NCI-H345 (cell line): ENCODE measurements around the gene VIPR2.

Experiments
- DNase-seq: peaks from one replicate; lab custom pipeline; 2025; lab: John Stamatoyannopoulos, UW

Gene VIPR2

GRCh38 chr7:159064816-159065510, 79.7 kb downstream of the VIPR2 start:
- no peak for DNase-seq

GRCh38 chr7:159064121-159064815, 80.4 kb downstream of the VIPR2 start:
- DNase-seq, result no peak

GRCh38 chr7:159063046-159063840, 81.4 kb downstream of the VIPR2 start:
- DNase-seq, result no peak

- no peak for DNase-seq
Observed at GRCh38 chr7:159062569-159062968, 82.1 kb downstream of the VIPR2 start.

- no peak for DNase-seq
Observed at GRCh38 chr7:159061674-159062212, 82.9 kb downstream of the VIPR2 start.

- DNase-seq, result no peak
Observed at GRCh38 chr7:159061209-159061608, 83.5 kb downstream of the VIPR2 start.

- DNase-seq, result no peak
Observed at GRCh38 chr7:159060440-159060839, 84.2 kb downstream of the VIPR2 start.

GRCh38 chr7:159059629-159060028, 85.0 kb downstream of the VIPR2 start:
- DNase-seq, result no peak

- DNase-seq, result no peak
Observed at GRCh38 chr7:159057647-159058046, 87.0 kb downstream of the VIPR2 start.

- no peak for DNase-seq
Observed at GRCh38 chr7:159056737-159057136, 87.9 kb downstream of the VIPR2 start.

- DNase-seq, result no peak
Observed at GRCh38 chr7:159051916-159052315, 92.8 kb downstream of the VIPR2 start.

- DNase-seq, result no peak
Observed at GRCh38 chr7:159050704-159051103, 94.0 kb downstream of the VIPR2 start.

GRCh38 chr7:159049266-159050025, 95.2 kb downstream of the VIPR2 start:
- DNase-seq, result no peak

GRCh38 chr7:159048656-159049055, 96.0 kb downstream of the VIPR2 start:
- no peak for DNase-seq

GRCh38 chr7:159047536-159047935, 97.1 kb downstream of the VIPR2 start:
- DNase-seq, result no peak

- no peak for DNase-seq
Observed at GRCh38 chr7:159046300-159046699, 98.4 kb downstream of the VIPR2 start.

- DNase-seq, result no peak
Observed at GRCh38 chr7:159045839-159046238, 98.8 kb downstream of the VIPR2 start.

GRCh38 chr7:159042581-159043101, 102.0 kb downstream of the VIPR2 start:
- no peak for DNase-seq

- no peak for DNase-seq
Observed at GRCh38 chr7:159042103-159042502, 102.6 kb downstream of the VIPR2 start.

- DNase-seq, result no peak
Observed at GRCh38 chr7:159040912-159041711, 103.6 kb downstream of the VIPR2 start.

GRCh38 chr7:159040146-159040545, 104.5 kb downstream of the VIPR2 start:
- DNase-seq, result no peak
